ENCODE data around the gene KXD1.
"Not testable (repeated sequence)": the region's sequence is repeated elsewhere in the genome, so short reads cannot be mapped to it uniquely, and the experiment has no call there.

The KXD1 gene, protein sequence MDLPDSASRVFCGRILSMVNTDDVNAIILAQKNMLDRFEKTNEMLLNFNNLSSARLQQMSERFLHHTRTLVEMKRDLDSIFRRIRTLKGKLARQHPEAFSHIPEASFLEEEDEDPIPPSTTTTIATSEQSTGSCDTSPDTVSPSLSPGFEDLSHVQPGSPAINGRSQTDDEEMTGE

DNA sequence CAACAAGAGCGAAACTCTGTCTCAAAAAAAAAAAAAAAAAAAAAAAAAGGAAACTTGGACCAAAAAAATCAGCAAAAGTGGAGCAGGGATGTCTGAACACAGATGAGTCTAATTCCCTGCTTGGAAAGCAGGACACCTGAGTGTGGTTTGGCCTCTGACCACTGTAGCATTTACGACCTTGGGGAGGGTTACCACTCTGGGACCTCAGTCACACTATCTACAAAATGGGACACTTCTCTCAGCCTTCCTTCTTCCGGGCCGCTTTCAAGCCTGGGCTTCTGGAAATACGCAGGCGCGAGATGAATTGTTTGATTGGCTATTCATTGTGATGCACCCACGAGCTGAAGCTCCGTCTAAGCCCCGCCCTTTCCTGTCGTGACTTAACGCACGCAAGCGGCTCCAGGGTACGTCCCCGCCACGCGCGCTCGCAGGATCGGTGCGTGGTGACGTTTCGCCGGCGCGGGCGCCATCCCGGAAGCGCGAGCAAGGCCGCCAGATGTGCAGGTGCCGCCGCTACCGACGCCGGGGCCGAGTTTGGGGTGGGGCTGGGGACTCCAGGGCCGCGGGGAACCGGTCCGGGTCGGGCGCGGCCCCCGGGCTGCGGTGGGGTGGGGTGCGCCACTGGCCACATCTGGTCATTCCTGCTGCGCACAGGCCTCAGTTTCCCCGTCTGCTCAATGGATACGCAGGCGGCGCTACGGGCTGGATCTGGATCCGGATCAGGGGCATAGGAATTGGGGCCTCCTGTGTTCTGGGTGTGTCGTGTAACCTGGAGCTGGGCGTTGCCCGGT lies at the start of gene KXD1:
KXD1 (plus strand) TSS at position 460 of the 791 bp plus-strand sequence. CDS start 4,187 bp downstream, outside the sequence.
- peak; percentile 95 for DNase-seq (ENCODE audit: low read depth)

DNA sequence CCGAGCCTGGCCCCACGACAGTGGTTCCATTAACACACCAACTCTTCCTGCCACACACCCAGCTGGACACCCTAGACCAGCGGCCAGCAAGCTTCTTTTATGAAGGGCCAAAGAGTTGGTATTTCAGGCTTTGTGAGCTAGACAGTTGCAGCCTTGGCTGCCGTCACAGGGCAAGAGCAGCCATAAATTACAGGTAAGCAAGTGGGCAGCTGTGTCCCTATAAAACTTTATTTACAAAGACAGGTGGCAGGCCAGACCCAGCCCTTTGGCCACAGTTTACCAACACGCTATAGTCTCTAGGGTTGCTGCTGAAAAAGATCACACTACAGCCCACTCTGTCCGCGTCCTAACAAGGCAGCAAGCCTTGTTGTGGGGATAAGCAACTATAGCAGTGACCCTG lies 49.1 kb upstream of the KXD1 start:
- no peak for DNase-seq (ENCODE audit: low read depth)

DNA sequence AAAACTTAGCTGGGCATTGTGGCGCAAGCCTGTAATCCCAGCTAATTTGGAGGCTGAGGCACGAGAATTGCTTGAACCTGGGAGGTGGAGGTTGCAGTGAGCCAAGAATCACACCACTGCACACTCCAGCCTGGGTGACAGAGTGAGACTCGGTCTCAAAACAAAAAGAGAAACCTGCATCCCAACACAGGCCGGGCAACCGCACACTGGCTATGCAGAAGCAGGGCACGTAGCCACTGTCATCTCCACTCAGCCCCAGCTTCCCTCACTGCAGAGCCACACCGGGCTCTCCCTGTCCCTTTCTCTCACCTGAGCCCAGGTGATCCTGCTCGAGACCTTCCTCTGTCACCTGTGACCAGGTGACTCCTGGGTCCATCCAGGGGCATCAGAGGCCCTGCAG lies 47.5 kb upstream of the KXD1 start:
- DNase-seq (ENCODE audit: low read depth) = no peak

DNA sequence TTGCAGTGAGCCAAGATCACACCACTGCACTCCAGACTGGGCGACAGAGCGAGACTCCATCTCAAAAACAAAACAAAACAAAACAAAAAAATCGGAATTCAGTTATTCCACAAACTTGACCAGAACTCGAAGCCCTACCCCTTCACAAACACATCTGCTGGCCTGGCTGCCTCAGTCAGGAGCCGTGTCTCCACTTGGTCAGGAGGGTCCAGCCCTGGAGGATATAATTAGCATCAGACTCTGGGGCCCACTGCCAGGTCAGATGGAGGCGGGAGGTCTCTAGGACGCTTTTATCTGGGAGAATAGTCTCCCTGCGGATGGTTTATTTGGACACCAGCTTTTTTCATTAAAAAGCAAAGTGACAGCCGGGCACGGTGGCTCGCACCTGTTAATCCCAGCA lies 43.8 kb upstream of the KXD1 start:
- DNase-seq (ENCODE audit: low read depth) = no peak

DNA sequence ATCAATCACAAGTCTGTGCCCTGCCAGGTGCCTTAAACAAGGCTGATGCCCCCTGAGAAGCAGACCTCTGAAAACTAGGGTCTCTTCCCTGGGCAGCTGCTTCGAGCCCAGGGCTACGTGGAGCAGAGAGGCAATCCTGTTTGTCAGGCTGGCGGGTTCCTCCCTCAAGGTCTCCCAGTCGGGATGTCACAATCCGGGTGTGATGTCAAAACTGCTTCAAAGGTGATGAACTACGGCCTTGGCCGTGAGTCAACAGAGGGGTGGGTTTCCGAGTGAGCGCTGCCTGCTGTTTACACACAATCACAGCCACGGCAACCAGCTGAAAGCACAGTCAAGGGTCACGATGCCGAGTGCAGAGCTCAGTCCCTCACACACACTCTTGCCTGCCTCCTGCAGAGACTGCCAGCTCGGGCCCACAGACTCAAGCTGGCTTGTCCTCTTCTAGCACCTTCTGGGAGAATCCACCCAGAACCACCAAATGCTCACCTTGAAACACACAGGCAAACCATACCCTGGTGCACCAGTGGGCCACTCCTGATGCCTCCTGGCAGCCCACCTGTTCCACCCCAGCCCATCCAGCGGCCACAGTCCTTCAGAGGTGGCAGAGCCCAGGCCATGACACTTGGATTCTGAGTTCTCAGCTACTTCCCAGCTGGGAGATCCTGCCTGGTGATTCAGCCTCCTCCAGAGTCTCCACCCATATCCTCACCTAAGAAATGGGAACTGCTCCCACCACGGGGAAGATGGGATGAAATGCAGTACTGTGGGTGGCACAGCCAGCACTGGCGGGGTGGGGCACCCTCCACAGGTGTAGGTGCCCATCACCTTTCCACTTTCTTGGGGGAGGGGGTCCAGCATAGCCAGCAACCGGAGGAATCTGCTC lies 42.6 kb upstream of the KXD1 start:
- DNase-seq (ENCODE audit: low read depth) = no peak

DNA sequence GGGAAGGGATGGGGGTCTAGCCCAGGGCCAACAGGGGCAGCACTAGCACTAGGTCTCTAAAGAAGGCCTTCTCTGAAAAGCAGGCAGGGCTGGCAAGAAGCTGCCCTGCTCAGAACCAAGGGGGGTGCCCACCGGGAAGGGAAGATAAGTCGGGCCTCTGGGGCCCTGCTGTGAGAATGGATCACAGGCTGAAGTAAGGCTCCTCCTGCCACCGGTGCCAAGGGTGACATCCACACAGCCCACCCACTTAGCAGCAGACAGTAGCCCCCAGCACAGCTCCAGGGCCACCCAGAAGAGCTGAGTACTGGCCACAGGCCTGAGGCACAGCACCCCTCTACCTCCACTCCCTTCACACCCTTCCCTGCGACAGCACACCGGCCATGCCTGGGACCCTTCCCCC lies 41.7 kb upstream of the KXD1 start:
- DNase-seq (ENCODE audit: low read depth) = no peak

DNA sequence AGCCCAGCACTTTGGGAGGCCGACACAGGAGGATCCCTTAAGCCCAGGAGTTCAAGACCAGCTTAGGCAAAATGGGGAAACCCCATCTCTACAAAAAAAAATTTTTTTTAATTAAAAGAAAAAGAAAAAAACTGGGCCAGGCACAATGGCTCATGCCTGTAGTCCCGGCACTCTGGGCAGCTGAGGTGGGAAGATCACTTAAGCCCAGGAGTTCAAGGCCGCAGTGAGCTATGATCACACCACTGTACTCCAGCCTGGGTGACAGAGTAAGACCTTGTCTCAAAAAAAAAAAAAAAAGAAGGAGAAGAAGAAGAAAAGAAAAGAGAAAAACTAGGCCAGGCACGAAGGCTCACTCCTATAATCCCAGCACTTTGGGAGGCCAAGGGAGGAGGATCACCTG lies 40.1 kb upstream of the KXD1 start:
- DNase-seq (ENCODE audit: low read depth) = no peak

DNA sequence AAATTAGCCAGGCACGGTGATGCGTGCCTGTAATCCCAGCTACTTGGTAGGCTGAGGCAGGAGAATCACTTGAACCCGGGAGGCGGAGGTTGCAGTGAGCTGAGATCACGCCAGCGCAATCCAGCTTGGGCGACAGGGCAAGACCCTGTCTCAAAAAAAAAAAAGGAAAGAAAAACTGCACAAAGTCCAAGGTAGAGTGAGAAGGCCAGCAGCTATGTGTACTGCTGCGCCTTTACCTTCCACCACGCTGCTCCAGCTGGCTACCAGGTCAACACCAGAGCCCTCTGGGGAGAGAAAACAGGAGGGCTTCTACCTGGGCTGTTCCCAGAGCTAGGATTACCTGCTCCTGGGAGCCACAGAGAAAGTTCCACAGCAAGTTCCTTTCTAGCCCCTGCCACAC lies 39.0 kb upstream of the KXD1 start:
- DNase-seq (ENCODE audit: low read depth) = no peak

DNA sequence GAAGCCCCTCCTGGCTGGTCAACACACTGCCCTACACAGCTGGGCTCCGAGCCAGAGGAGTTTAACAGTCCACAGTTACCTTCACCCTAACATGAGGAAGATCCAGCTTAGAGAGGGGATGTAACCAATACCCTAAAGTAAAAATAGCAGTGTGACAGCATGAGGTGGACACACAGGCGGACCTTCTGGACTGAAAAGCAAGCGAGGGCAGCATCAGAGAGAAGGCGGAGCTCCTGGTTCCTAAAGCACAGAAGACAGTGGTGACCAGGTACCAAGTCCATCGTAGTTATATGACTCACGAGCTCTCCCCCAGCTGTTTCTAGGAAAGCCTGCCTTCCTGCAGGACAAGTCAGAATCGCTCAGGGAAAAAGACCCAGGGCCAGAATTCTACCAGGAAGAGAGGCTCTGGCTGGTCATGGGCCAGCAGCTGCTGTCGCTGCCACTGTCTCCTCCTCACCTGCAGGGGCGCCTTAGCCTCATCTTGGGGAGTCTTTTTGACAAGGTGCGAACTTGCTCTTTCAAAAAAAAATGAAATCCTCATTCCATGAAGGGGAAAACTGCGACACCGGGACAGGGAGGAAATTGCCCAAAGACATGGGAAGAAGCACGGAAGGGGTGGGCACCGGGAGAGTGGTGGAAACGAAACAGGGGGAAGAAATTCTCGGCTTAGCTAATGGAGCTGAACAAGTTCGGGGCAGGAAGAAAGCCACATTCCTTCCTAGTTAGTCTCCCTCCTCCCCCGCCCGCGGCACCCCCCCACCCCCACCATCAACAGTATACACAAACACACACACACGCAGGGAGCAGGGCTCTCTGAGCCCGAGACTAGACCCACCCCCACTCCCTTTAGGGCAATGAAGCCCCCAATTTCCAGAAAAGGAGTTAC lies 37.5 kb upstream of the KXD1 start:
- no peak for DNase-seq (ENCODE audit: low read depth)

DNA sequence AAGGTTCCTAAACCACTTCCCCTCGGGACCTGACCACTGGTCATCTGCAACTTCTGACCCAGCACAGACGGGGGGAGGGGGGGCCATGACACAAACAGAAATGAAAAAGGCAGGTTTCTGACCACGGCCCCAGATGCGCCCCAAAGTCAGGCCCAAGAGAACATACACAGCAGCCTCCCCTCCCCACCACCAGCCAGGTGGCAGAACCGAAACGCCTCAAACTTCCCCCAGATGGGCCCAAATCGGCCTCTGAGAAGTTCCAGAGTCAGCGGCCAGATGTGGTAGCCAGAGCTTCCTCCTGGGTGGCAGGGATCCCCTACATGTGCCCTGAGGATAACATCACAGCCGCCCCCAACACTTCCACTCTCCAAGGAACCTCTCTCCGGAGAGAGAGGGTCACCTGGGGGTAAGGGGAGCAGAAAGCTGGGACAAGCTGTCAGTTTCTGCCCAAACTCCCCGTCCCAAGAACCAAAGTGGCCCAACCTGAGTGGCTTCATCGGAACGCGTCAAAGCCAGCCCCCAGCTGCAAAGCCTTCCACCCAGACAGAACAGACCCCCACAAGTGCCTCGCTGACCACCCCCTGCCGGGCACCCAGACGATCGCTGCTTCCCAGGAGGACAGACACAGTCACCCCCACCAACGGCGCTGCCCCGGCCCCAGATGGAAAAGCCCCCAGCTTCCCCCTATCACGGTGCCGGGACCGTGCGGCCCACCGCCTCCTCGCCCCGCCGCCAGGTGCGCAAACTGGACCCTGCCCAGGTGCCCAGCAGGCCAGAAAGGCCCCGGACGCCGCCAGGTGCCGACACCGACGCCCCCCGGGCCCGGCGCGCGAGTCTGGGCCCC lies 36.6 kb upstream of the KXD1 start:
- no peak for DNase-seq (ENCODE audit: low read depth)

DNA sequence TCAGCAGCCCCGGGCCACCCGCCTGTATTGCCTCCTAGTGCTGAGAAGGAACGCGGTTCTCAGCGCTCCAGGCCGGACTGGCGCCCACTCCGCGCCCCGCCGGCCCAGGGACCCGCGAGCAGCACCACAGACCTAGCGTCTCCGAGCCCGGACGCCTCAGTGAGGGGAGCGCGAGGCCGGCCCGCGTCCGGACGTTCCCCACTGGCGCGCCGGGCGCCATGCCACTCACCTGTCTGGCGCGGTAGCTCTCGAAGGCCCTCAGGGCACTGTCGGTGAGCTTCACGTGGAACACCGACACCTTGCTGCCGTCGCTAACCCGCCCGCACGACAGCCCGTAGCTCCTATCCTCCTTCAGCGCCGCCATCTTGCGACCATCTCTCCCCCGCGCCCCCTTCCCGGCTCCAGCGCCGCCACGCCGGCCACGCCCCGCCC lies 36.0 kb upstream of the KXD1 start, which contains the start of gene ELL:
ELL (minus strand) TSS at position 379 of the 432 bp plus-strand sequence; CDS start at position 364, 15 bp downstream.
- DNase-seq (ENCODE audit: low read depth) = no peak

DNA sequence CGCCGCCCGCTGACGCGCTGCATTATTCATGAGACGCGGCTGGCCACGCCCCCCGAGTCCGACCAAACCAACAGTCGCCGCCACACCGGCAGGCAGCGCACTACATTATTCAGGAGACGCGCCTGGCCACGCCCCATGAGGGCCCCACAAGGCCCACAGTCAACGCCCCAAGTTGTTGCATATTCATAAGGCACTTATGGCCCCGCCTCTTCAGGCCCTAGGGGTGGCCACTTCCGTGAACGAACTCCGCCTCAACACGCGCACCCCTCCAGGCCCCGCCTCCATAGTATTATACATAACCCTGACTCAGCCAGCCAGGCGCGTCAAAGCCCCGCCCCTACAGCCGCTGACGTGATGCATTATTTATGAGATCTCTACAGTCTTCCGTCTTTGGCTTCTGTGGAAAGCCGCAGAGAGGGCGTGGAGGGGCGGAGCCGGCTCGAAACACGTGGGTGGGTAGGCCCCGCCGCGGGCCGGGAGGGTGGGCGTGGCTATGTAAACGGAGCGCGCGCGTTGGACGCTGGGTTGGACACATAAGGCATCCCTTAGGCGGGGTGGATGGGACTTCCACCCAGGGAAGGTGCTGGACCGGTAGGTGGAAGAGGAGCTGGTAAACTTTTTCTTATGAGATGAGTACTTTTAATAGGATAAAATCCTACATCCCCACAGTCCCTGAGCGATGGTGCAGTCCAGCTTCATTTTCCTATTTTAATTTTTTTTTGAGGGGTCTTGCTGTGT lies 35.4 kb upstream of the KXD1 start:
- DNase-seq (ENCODE audit: low read depth) = peak; percentile 100

DNA sequence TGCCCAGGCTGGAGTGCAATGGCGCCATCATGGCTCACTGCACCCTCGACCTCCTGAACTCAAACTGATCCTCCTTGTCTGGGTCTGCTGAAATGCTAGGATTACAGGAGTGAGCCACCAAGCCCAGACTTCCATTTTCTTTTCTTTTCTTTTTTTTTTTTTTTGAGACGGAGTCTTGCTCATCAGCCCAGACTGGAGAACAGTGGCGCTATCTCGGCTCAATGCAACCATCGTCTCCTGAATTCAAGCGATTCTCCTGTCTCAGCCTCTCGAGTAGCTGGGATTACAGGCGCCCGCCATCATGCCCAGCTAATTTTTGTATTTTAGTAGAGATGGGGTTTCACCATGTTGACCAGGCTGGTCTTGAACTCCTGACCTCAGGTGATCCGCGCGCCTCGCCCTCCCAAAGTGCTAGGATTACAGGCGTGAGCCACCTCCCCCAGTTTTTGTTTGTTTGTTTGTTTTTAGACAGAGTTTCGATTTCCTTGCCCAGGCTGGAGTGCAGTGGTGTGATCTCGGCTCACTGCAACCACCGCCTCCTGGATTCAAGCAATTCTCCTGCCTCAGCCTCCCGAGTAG lies 34.7 kb upstream of the KXD1 start:
- DNase-seq (ENCODE audit: low read depth) = not testable (repeated sequence)

DNA sequence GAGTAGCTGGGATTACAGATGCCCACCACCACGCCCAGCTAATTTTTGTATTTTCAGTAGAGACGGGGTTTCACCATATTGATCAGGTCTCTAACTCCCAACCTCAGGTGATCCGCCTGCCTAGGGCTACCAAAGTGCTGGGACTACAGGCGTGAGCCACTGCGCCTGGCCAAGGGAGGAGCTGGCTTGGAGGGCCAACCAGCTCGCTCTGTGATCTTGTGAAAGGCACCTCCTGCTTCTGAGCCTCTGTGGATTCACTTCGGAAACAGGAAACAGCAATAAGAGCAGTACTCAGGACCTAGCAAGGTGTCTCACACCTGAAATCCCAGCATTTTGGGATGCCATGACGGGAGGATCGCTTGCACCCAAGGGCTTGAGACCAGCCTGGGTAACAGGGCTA lies 33.8 kb upstream of the KXD1 start:
- no peak for DNase-seq (ENCODE audit: low read depth)

DNA sequence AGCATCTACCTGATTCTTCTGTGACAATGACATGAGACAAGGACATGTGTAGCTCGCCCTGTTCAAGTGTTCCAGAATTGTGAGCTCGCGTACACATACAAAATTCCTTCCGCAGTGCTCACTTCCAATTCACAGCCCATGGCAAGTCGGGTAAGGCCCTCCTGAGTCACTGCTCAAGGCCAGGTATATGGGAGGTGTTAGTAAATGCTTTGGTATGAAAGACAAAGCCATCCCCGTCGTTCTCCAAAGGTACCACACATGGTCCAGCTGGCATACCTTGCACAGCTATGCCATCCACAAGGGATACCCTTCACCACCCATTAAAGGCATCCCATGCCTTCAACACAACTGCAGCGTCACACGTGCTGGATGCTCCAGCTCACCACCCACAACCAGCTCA lies 31.4 kb upstream of the KXD1 start:
- no peak for DNase-seq (ENCODE audit: low read depth)

DNA sequence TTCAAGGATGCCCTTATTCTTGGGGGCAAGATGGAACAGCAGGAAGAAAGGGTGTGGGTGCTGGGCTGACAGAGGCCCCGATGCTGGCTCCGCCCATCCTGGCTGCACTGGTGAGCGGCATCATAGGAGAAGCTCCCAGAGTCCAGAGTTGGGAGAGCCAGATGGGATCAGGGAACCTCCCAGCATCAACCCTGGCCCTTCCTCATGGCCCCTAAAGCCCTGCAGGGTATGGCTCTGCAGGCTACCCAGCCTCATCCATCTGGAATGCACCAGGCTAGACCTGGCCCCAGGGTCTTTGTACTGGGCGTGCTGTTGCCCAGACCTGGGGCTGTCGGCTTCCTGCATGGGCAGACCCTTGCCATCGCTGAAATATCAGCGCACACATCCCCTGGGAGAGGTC lies 27.9 kb upstream of the KXD1 start:
- DNase-seq (ENCODE audit: low read depth) = no peak

DNA sequence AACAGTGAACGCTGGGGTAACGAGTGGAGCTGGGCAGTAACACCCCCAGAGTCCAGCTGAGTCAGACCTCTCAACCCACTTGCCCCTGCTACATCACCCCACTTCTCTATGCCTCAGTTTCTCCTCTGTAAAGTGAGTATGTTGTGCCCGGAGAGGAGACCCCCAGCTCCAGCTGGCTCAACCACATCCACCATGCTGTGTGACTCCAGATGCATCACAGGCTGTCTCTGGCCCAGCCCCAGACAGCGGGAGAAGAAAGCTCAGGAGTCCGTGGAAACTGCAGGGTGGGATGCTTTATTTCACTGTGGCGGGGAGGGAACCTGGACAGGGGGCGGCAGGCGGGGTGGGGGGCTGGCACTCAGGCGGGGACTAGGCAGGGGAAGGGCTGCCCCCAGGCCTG lies 26.2 kb upstream of the KXD1 start:
- DNase-seq (ENCODE audit: low read depth) = no peak

DNA sequence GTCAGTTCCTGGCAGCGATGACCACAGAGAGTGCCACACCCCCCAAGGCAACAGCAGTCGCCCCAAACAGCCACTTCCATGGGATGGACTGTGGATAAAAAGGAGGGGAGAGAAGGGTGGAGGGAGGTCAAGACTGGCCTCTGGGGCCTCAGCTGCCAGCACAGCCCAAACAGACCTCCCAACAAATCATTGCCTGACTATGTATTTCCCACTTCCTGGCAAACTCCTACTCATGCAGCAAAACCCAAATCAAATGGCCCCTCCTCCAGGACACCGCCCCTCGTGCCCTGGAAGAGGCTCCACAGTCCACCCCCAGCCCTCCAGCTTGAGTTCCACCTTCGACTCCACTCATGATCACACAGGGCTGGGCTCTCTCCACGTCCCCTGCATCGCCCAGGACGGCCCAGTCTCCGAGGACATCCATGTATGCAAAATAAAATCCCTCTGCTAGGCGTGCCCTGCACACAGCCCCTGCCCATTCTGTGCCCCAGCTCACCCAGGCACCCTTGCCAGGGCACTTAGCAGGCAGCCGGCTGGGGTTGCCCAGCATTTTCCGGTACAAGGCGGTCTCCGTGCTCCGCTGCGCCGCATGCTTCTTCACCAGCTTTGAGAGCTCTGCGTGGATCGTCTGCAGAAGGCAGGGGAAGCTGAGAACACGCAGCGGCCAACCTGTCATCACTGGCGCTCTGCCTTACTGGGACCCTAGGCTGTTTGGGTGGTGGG lies 25.3 kb upstream of the KXD1 start:
- DNase-seq (ENCODE audit: low read depth) = no peak

DNA sequence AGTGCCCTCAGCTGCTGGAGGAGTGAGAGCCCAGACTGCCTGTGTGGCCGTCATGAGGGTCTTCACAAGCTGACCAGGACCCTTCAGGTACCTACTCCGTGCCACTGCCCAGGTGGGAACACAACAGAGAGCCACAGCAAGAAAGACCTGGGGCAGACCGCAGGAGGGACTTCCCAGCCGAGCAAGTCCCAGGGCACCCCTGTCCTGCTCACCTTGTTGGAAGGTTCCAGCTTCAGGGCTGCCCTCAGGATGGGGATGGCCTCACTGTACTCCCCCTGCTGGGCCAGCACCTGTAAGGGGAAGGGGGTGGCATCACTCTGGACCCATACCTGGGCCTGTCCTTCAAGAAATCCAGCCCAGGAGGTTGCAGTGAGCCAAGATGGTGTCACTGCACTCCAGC lies 24.6 kb upstream of the KXD1 start:
- DNase-seq (ENCODE audit: low read depth) = no peak
